HG03354 (cell line): ENCODE measurements around the gene LGALS7.

Experiments used
- ATAC-seq: cut with Tn5 transposase; IDR thresholded peaks from one replicate; pipeline ENCODE4 v1.9.1; 2021; ENCODE audit warnings: mild to moderate bottlenecking; ENCODE audit not compliant: unreplicated experiment, poor library complexity, severe bottlenecking

The LGALS7 gene

GRCh38 chr19:38742906-38743305 lies 30.4 kb downstream of the LGALS7 start:
- no peak for ATAC-seq

GRCh38 chr19:38742296-38742695 lies 31.0 kb downstream of the LGALS7 start:
- no peak for ATAC-seq

GRCh38 chr19:38741670-38742069 lies 31.6 kb downstream of the LGALS7 start:
- ATAC-seq = no peak

GRCh38 chr19:38740932-38741331 lies 32.4 kb downstream of the LGALS7 start:
- no peak for ATAC-seq

- ATAC-seq = no peak
Observed at GRCh38 chr19:38740257-38740592, 33.1 kb downstream of the LGALS7 start.

- no peak for ATAC-seq
Observed at GRCh38 chr19:38739440-38740256, 33.7 kb downstream of the LGALS7 start.

GRCh38 chr19:38737921-38738737 lies 35.2 kb downstream of the LGALS7 start:
- ATAC-seq = no peak

GRCh38 chr19:38737281-38737865 lies 35.9 kb downstream of the LGALS7 start:
- no peak for ATAC-seq

GRCh38 chr19:38736413-38737280 lies 36.7 kb downstream of the LGALS7 start:
- ATAC-seq = no peak

GRCh38 chr19:38736036-38736412 lies 37.3 kb downstream of the LGALS7 start:
- ATAC-seq = no peak

- ATAC-seq = no peak
Observed at GRCh38 chr19:38735257-38735686, 38.0 kb downstream of the LGALS7 start.

- no peak for ATAC-seq
Observed at GRCh38 chr19:38734426-38735256, 38.7 kb downstream of the LGALS7 start.

GRCh38 chr19:38734176-38734425 lies 39.2 kb downstream of the LGALS7 start:
- no peak for ATAC-seq

GRCh38 chr19:38733493-38734175 lies 39.7 kb downstream of the LGALS7 start:
- ATAC-seq = no peak

GRCh38 chr19:38733241-38733492 lies 40.1 kb downstream of the LGALS7 start:
- ATAC-seq = no peak

GRCh38 chr19:38731654-38732301 lies 41.5 kb downstream of the LGALS7 start:
- no peak for ATAC-seq

GRCh38 chr19:38730731-38731589 lies 42.4 kb downstream of the LGALS7 start:
- ATAC-seq = no peak

GRCh38 chr19:38730470-38730730 lies 42.9 kb downstream of the LGALS7 start:
- ATAC-seq = no peak
